ENCODE results near the gene STARD8.

GRCh38 chrX:68710870-68711576 is 63.6 kb downstream of the STARD8 start:
- TF ChIP-seq, protein P1, sequence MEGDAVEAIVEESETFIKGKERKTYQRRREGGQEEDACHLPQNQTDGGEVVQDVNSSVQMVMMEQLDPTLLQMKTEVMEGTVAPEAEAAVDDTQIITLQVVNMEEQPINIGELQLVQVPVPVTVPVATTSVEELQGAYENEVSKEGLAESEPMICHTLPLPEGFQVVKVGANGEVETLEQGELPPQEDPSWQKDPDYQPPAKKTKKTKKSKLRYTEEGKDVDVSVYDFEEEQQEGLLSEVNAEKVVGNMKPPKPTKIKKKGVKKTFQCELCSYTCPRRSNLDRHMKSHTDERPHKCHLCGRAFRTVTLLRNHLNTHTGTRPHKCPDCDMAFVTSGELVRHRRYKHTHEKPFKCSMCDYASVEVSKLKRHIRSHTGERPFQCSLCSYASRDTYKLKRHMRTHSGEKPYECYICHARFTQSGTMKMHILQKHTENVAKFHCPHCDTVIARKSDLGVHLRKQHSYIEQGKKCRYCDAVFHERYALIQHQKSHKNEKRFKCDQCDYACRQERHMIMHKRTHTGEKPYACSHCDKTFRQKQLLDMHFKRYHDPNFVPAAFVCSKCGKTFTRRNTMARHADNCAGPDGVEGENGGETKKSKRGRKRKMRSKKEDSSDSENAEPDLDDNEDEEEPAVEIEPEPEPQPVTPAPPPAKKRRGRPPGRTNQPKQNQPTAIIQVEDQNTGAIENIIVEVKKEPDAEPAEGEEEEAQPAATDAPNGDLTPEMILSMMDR (IDR thresholded peaks at IDR 0.05) = peak; percentile 10 to 48 (median 23)
- TF ChIP-seq POLR2A (IDR thresholded peaks at IDR 0.05) = no peak

All from testis (tissue), 2 donors.